K562 (cell line): ENCODE data around the gene WDR18. TPM values are rescaled to one million over a fixed set of nuclear protein-coding genes. Genes with fewer than 3 reads are reported as not detected.
A peak's percentile ranks its signal among the peaks of the same experiment; 100 is the strongest.

Source experiments
- ATF1 ChIP-seq, 2 experiments: fragments of 450-650 bp in 1 of 2; IDR thresholded peaks; 2 replicates each; pipeline ENCODE4 v1.6.1; 2016; ENCODE audit warnings: missing compliant biosample characterization in 1 of 2, missing genetic modification characterization in 1 of 2
- ATF3 ChIP-seq, 2 experiments: fragments of 450-650 bp in 1 of 2; sonication (generic) in 1 of 2; formaldehyde crosslinking in 1 of 2; IDR thresholded peaks in 1 of 2; conservative IDR thresholded peaks in 1 of 2; 2 replicates each; pipeline versions ENCODE4 v1.6.1 to v1.8.1; 2016 to 2023; ENCODE audit warnings: mild to moderate bottlenecking in 2 of 2, moderate library complexity in 2 of 2, inconsistent platforms in 1 of 2, missing genetic modification reagents in 1 of 2
- CBFA2T3 ChIP-seq: fragments of 450-650 bp; IDR thresholded peaks from 2 replicates; pipeline ENCODE4 v1.6.1; 2017
- CREB1 ChIP-seq, 2 experiments: sonication (generic) in 1 of 2; formaldehyde crosslinking in 1 of 2; IDR thresholded peaks; 2 replicates each; pipeline versions ENCODE4 v1.6.1 to v1.8.0; 2012 to 2022; ENCODE audit warnings: inconsistent platforms in 1 of 2, mild to moderate bottlenecking in 1 of 2, missing genetic modification reagents in 1 of 2, moderate library complexity in 1 of 2
- CREM ChIP-seq: IDR thresholded peaks from 2 replicates; pipeline ENCODE4 v1.6.1; 2014; ENCODE audit warnings: antibody characterized with exemption, low read depth
- DDX20 ChIP-seq: fragments of 450-650 bp; IDR thresholded peaks from 2 replicates; pipeline ENCODE4 v1.6.1; 2016; ENCODE audit warnings: missing genetic modification characterization, low read depth, mild to moderate bottlenecking, missing compliant biosample characterization, moderate library complexity
- ESRRB ChIP-seq: fragments of 250-450 bp; sonication (Bioruptor Pico); IDR thresholded peaks from 2 replicates; pipeline ENCODE4 v1.5.0; 2020; ENCODE audit warnings: mild to moderate bottlenecking, moderate library complexity, borderline replicate concordance
- HNRNPH1 ChIP-seq: fragments of 200-400 bp; formaldehyde crosslinking; optimal IDR thresholded peaks from 2 replicates; pipeline ENCODE3; 2017; ENCODE audit warnings: low read depth, mild to moderate bottlenecking, low read length, moderate library complexity
- MAX ChIP-seq: sonication (generic); formaldehyde crosslinking; IDR thresholded peaks from 2 replicates; pipeline ENCODE4 v1.9.0; 2022; ENCODE audit warnings: mild to moderate bottlenecking, missing genetic modification reagents
- MIER1 ChIP-seq: fragments of 450-650 bp; IDR thresholded peaks from 2 replicates; pipeline ENCODE4 v1.6.1; 2016; ENCODE audit warnings: antibody characterized with exemption, mild to moderate bottlenecking, low read depth
- NCOR1 ChIP-seq: fragments of 450-650 bp; IDR thresholded peaks from 2 replicates; pipeline ENCODE4 v1.6.1; 2016; ENCODE audit warnings: mild to moderate bottlenecking, moderate library complexity
- POLR2G ChIP-seq: fragments of 200-400 bp; formaldehyde crosslinking; IDR thresholded peaks from 2 replicates; pipeline ENCODE4 v1.6.1; 2017; ENCODE audit warnings: low read depth, mild to moderate bottlenecking, antibody characterized with exemption, low read length, moderate library complexity
- RBBP5 ChIP-seq: fragments of 200-600 bp; sonication (generic); IDR thresholded peaks from 2 replicates; pipeline ENCODE4 v1.6.1; 2012; ENCODE audit warnings: borderline replicate concordance, mild to moderate bottlenecking, low read length, control low read depth, inconsistent platforms; ENCODE audit not compliant: insufficient read depth, poor library complexity, severe bottlenecking
- SRF ChIP-seq, 2 experiments: fragments of 250-450, 450-650 bp in 1 of 2; sonication (Bioruptor Pico) in 1 of 2; sonication (generic) in 1 of 2; formaldehyde crosslinking; IDR thresholded peaks; 2 replicates each; pipeline versions ENCODE4 v1.5.0 to v1.5.1; 2020 to 2022; ENCODE audit warnings: mild to moderate bottlenecking in 1 of 2, missing genetic modification reagents in 1 of 2
- UBTF ChIP-seq, 2 experiments: IDR thresholded peaks; 2 replicates each; pipeline ENCODE4 v1.6.1; 2012; ENCODE audit warnings: improper control_type of control experiment in 2 of 2, low read depth in 2 of 2, low read length in 2 of 2, borderline replicate concordance in 1 of 2
- USF1 ChIP-seq: sonication (generic); formaldehyde crosslinking; IDR thresholded peaks from 2 replicates; pipeline ENCODE4 v1.9.0; 2022; ENCODE audit warnings: mild to moderate bottlenecking, missing genetic modification reagents
- ZBTB17 ChIP-seq: fragments of 450-650 bp; formaldehyde crosslinking; IDR thresholded peaks from 2 replicates; pipeline ENCODE4 v1.4.0; 2020; ENCODE audit warnings: mild to moderate bottlenecking
- ZBTB5 ChIP-seq: fragments of 450-650 bp; IDR thresholded peaks from 2 replicates; pipeline ENCODE4 v1.6.1; 2017; ENCODE audit warnings: antibody characterized with exemption
- ZNF324 ChIP-seq: fragments of 250-450 bp; sonication (Bioruptor Pico); IDR thresholded peaks from 2 replicates; pipeline ENCODE4 v1.4.0; 2020; ENCODE audit warnings: mild to moderate bottlenecking
- polyA plus RNA-seq, 8 experiments: library from polyadenylated mRNA; depleted of rRNA in 4 of 8; stranded (reverse) in 5 of 8; unstranded in 3 of 8; fragments of >200 nt; fragmentation: Nextera tagmentation in 2 of 8; fragmentation: Illumina TruSeq in 1 of 8; extraction: Ambion mirVana in 2 of 8; extraction: Trizol in 1 of 8; gene quantifications; 2 replicates each; pipeline versions ENCODE4 v1.2.1 to v1.2.3, GENCODE V29; 2011 to 2014; ENCODE audit warnings: inconsistent platforms in 1 of 8, missing spikeins in 1 of 8
- total RNA-seq, 7 experiments: library from RNA; depleted of rRNA in 6 of 7; stranded (reverse); fragments of >200 nt in 6 of 7; fragmentation: Illumina TruSeq in 2 of 7; extraction: Trizol in 2 of 7; gene quantifications; 2 replicates each; pipeline versions ENCODE4 v1.2.1 to v1.2.3, GENCODE V29; 2011 to 2021; ENCODE audit warnings: low replicate concordance in 1 of 7

Gene WDR18
- total and polyA plus RNA-seq, 9 of the 15 experiments (the other 6 are each of a cell fraction or from before 2014, with no cell fraction given): 0.65 to 181 (median 30.1) TPM

- TF ChIP-seq UBTF (IDR thresholded peaks at IDR 0.05; ENCODE audit: borderline replicate concordance in 1 of 2, low read depth in 2 of 2, low read length in 2 of 2) (peak in 1 of 2 experiments; percentile 84; a peak in 2 of 4 replicates), ATF1 (CRISPR knock-in tag; IDR thresholded peaks at IDR 0.05) (no peak), ATF1 (tag; IDR thresholded peaks at IDR 0.05) (peak; percentile 87), DDX20 (tag) (no peak), USF1 (CRISPR knock-in tag) (no peak), ESRRB (CRISPR knock-in tag) (no peak), NCOR1 (peak; percentile 10; the same call in 1 of the 2 replicates), RBBP5 (peak; percentile 60), POLR2G (peak; percentile 47), MIER1 (no peak), CREB1 (IDR thresholded peaks at IDR 0.05) (peak; percentile 79), CREB1 (CRISPR knock-in tag; IDR thresholded peaks at IDR 0.05) (peak; percentile 67; the same call in 1 of the 2 replicates), ZBTB5 (no peak), MAX (CRISPR knock-in tag) (0 out of 2 replicates have a peak, but pooled peaks have one; percentile 13), HNRNPH1 (no peak), SRF (CRISPR knock-in tag; IDR thresholded peaks at IDR 0.05) (no peak), CREM (peak; percentile 92), ZNF324 (CRISPR knock-in tag) (0 out of 2 replicates have a peak, but pooled peaks have one; percentile 51), CBFA2T3 (peak; percentile 77), ZBTB17 (peak; percentile 68; the same call in 1 of the 2 replicates), ATF3 (IDR thresholded peaks at IDR 0.05) (peak; percentile 93), ATF3 (CRISPR knock-in tag; conservative IDR thresholded peaks at IDR 0.05) (peak; percentile 71; the same call in 1 of the 2 replicates)
These were observed 24.9 kb upstream of the WDR18 start (continued) for GRCh38 chr19:958967-959855.
